Right lobe of liver (tissue), 4 donors: Measurements from ENCODE around the gene EIPR1.

Source experiments
- POLR2A ChIP-seq: fragments of 450-650 bp; IDR thresholded peaks from one replicate; pipeline ENCODE4 v1.6.1; 2017; ENCODE audit warnings: antibody characterized with exemption, mild to moderate bottlenecking
- TF ChIP-seq, protein P1 (sequence below), 4 donors: fragments of 200-600 bp in 3 of 4; fragments of 450-650 bp in 1 of 4; IDR thresholded peaks; one replicate each; pipeline versions ENCODE4 v1.5.1 to v1.8.0; 2016 to 2022; ENCODE audit warnings: antibody characterized with exemption in 4 of 4, mild to moderate bottlenecking in 2 of 4
- donor health status: DM: no; HTN: no; CAD: no.
- donor health status: DM: no; HTN: no; CAD: no.
- donor health status: DM: no; HTN: yes; CAD: no.

DNA sequence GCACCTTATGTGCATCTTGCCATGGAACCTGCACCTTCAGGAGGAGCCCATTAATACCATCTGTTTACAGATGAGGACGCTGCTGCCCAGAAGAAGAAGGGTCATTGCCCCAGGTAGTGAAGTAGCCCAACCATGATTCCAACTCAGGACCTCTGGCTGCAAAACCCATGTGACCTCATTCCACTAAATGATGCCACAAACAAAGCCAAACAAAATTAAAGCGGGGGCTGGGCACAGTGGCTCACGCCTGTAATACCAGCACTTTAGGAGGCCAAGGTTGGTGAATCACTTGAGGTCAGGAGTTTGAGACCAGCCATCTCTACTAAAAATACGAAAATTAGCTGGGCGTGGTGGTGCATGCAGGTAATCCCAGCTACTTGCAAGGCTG lies 202.1 kb downstream of the EIPR1 start:
- TF ChIP-seq, protein P1, sequence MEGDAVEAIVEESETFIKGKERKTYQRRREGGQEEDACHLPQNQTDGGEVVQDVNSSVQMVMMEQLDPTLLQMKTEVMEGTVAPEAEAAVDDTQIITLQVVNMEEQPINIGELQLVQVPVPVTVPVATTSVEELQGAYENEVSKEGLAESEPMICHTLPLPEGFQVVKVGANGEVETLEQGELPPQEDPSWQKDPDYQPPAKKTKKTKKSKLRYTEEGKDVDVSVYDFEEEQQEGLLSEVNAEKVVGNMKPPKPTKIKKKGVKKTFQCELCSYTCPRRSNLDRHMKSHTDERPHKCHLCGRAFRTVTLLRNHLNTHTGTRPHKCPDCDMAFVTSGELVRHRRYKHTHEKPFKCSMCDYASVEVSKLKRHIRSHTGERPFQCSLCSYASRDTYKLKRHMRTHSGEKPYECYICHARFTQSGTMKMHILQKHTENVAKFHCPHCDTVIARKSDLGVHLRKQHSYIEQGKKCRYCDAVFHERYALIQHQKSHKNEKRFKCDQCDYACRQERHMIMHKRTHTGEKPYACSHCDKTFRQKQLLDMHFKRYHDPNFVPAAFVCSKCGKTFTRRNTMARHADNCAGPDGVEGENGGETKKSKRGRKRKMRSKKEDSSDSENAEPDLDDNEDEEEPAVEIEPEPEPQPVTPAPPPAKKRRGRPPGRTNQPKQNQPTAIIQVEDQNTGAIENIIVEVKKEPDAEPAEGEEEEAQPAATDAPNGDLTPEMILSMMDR (IDR thresholded peaks at IDR 0.05) = no peak
- TF ChIP-seq POLR2A = no peak
